Endothelial cell (in vitro differentiated cells): ENCODE measurements around the gene CD47. TPM values are rescaled to one million over a fixed set of nuclear protein-coding genes. Genes with fewer than 3 reads are reported as not detected.

Experiments used
- DNase-seq: peaks from one replicate; pipeline ENCODE4 v3.0.0; 2021; ENCODE audit warnings: low spot score
- H3K27ac Mint-ChIP-seq: one replicate; pipeline ENCODE4 v1.8.0; 2021; ENCODE audit warnings: mixed read lengths, inconsistent platforms; ENCODE audit not compliant: unreplicated experiment
- H3K27me3 Mint-ChIP-seq: one replicate; pipeline ENCODE4 v1.8.0; 2021; ENCODE audit warnings: mild to moderate bottlenecking, moderate library complexity, mixed read lengths, inconsistent platforms; ENCODE audit not compliant: unreplicated experiment
- H3K36me3 Mint-ChIP-seq: one replicate; pipeline ENCODE4 v1.8.0; 2021; ENCODE audit warnings: mild to moderate bottlenecking, low read depth, mixed read lengths, inconsistent platforms; ENCODE audit not compliant: unreplicated experiment
- H3K4me1 Mint-ChIP-seq: one replicate; pipeline ENCODE4 v1.8.0; 2021; ENCODE audit warnings: mild to moderate bottlenecking, mixed read lengths, inconsistent platforms; ENCODE audit not compliant: unreplicated experiment
- H3K4me3 Mint-ChIP-seq: one replicate; pipeline ENCODE4 v1.8.0; 2021; ENCODE audit warnings: mild to moderate bottlenecking, mixed read lengths, inconsistent platforms; ENCODE audit not compliant: unreplicated experiment
- H3K9me3 Mint-ChIP-seq: one replicate; pipeline ENCODE4 v1.8.0; 2021; ENCODE audit warnings: mixed read lengths, inconsistent platforms; ENCODE audit not compliant: unreplicated experiment
- total RNA-seq: library from RNA; stranded (reverse); fragmentation: NEBNext Ultra II Directional; extraction: Animal tissue kit (Norgen Biotek cat#: 25700); gene quantifications from one replicate; pipeline ENCODE4 v1.2.1, GENCODE V29; 2021; ENCODE audit not compliant: unreplicated experiment
- TF ChIP-seq, protein P1 (sequence below): fragments of 200-600 bp; sonication (generic); IDR thresholded peaks from one replicate; pipeline ENCODE4 v1.5.0; 2021; ENCODE audit warnings: antibody characterized with exemption; ENCODE audit not compliant: unreplicated experiment

Gene CD47
- total RNA-seq, 1 donor from 2014 or later: 89.6 TPM

DNA sequence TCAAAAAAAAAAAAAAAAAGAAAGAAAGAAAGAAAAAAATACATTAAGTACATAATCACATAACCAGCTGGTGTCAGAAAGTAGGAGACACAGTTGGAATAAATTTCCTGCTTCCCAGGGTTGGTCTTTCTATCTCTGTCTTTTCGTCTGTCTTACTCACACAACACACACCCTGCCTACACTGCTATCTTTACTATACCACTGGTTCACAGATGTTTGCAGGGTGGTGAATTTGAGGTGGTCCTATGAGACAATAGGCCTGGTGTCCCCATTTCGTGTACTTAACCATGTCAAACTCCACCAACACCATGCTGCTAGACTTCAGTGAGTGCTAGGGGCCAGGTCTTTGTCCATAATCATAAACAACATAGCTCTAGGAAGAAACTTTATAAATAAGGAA is 17.6 kb upstream of the CD47 start:
- DNase-seq: no peak
- H3K27ac Mint-ChIP-seq: no peak overlapping the region
- TF ChIP-seq, protein P1, sequence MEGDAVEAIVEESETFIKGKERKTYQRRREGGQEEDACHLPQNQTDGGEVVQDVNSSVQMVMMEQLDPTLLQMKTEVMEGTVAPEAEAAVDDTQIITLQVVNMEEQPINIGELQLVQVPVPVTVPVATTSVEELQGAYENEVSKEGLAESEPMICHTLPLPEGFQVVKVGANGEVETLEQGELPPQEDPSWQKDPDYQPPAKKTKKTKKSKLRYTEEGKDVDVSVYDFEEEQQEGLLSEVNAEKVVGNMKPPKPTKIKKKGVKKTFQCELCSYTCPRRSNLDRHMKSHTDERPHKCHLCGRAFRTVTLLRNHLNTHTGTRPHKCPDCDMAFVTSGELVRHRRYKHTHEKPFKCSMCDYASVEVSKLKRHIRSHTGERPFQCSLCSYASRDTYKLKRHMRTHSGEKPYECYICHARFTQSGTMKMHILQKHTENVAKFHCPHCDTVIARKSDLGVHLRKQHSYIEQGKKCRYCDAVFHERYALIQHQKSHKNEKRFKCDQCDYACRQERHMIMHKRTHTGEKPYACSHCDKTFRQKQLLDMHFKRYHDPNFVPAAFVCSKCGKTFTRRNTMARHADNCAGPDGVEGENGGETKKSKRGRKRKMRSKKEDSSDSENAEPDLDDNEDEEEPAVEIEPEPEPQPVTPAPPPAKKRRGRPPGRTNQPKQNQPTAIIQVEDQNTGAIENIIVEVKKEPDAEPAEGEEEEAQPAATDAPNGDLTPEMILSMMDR: no peak
- no peaks in the 10 kb centered on the region for H3K36me3 Mint-ChIP-seq
- no peaks in the 10 kb centered on the region for H3K27me3 Mint-ChIP-seq
- H3K9me3 Mint-ChIP-seq: no peaks in the 10 kb centered on the region
- no peak overlapping the region for H3K4me3 Mint-ChIP-seq
- H3K4me1 Mint-ChIP-seq: peaks cover 31% of the 10 kb centered on the region

DNA sequence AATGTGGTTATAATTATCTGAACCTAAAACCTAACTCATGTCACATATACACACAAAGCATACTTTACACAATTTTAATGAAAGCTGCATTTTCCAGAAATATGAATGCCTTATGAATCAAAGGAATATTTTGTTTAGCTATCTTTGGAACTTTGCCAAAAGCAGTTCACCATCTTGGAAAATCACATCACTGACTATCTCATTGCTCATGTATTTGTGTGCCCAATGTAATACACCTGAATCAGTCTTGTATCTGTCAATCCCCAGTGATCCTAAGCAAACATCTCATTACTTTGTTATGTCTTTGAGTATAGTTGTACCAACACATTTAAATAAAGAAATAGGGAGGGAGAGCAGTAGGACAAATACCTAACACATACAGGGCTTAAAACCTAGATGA is 15.6 kb upstream of the CD47 start:
- H3K4me1 Mint-ChIP-seq: peaks cover 31% of the 10 kb centered on the region
- no peak overlapping the region for H3K27ac Mint-ChIP-seq
- TF ChIP-seq, protein P1: no peak
- no peaks in the 10 kb centered on the region for H3K27me3 Mint-ChIP-seq
- peaks cover 3% of the 10 kb centered on the region for H3K36me3 Mint-ChIP-seq
- no peak for DNase-seq
- H3K4me3 Mint-ChIP-seq: no peak overlapping the region
- no peaks in the 10 kb centered on the region for H3K9me3 Mint-ChIP-seq

DNA sequence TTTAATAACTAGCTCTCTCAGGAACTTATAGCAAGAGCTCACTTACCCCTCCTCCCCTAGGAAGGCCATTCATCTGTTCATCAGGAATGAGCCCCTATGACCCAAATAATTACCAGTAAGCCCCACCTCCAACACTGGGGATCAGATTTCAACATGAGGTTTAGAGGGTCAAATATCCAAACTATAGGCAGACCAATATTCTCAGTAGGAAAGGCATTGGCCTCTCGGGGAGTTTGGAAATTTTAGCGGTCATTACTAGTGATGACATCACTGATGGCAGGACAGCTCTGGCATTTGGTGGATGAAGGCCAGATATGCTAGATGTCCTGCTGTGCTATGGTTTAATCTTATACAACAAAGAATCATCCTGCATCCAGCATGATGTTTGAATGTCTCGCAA is 15.2 kb upstream of the CD47 start:
- TF ChIP-seq, protein P1: no peak
- H3K27ac Mint-ChIP-seq: no peak overlapping the region
- DNase-seq: no peak
- H3K4me3 Mint-ChIP-seq: no peak overlapping the region
- peaks cover 4% of the 10 kb centered on the region for H3K36me3 Mint-ChIP-seq
- no peaks in the 10 kb centered on the region for H3K9me3 Mint-ChIP-seq
- H3K27me3 Mint-ChIP-seq: no peaks in the 10 kb centered on the region
- peaks cover 31% of the 10 kb centered on the region for H3K4me1 Mint-ChIP-seq

DNA sequence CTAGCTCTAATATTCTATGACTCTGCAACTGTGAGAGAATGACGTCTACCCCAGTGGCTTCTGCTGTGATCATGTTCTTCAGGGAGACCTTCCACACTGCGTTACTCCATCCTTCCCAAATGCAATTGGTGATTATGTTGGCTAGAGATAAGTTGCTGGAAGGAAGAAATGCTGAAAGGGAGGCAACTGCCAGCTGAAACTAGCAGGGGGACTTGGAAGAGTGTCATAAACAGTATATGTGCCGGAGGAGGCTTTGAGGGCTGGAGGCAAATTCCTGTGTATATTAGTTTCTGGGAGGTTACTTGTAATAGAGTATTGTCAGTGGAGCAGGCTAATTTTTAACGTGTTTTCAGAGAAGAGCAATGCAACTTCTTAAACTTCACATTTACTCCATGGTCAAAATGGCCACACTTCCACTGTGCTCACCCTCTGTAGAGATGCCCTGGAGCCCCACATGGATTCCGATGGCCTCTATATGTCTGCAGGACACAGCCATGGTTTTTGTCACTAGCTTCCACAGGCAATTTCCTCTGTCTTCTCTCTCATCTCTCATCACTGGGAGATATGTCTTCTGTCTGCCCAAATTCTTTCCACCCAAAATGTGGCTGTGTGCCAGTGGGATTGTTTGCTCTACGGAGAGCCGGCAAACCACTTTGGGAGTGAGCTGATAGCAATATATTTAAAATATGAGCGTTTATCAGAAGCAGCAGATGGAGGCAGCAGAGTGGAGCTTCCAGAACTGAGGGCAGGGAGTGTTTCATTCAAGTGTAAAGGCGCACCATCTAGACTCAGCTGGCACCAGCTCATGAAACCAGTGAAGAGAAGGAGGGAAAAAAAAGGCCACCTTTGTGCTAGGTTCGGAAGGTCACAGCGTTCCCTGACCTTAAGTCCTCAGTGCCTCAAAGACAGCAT is 13.3 kb upstream of the CD47 start:
- peaks cover 36% of the 10 kb centered on the region for H3K4me1 Mint-ChIP-seq
- no peak overlapping the region for H3K27ac Mint-ChIP-seq
- TF ChIP-seq, protein P1: no peak
- H3K27me3 Mint-ChIP-seq: peaks cover 2% of the 10 kb centered on the region
- DNase-seq: no peak
- no peaks in the 10 kb centered on the region for H3K9me3 Mint-ChIP-seq
- peaks cover 4% of the 10 kb centered on the region for H3K36me3 Mint-ChIP-seq
- H3K4me3 Mint-ChIP-seq: no peak overlapping the region

DNA sequence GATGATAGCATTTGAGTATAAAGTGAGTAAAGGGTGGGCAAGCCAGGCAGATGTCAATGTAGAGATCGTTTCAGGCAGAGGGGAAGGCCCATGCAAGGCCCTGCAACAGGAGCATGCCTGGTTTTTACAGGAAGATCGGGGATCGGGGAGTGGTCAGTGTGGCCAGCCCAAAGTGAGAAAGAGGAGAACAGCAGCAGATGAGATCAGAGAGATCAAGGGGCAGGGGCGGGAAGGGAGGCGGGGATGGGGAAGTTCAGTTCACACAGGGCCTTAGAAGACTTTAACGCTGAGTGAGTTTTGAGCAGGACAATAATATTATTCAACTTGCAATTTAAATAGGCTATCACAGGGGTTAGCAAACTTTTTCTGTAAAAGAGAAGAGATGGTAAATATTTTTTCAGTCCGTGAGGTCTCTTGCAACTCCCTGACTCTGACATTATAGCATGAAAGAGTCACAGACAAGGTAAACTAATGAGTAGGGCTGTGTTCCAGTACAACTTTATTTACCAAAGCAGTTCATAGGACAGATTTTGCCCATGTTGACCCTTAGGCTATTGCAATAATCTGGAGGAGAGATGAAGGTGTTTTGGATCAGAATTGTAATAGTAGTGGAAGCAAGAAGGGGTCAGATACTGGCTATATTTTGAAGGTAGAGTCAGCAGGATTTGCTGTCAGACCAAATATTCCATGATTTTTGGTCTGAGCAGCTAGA is 12.4 kb upstream of the CD47 start:
- Mint-ChIP-seq H3K4me3 (no peak overlapping the region), H3K27me3 (peaks cover 6% of the 10 kb centered on the region), H3K9me3 (no peaks in the 10 kb centered on the region), H3K36me3 (peaks cover 4% of the 10 kb centered on the region), H3K4me1 (peaks cover 35% of the 10 kb centered on the region), H3K27ac (no peak overlapping the region)
- TF ChIP-seq, protein P1: no peak
- DNase-seq: no peak
